Measurements from ENCODE around the gene DQX1.
A peak's percentile ranks its signal among the peaks of the same experiment; 100 is the strongest.

Gene DQX1

GRCh38 chr2:74510272-74510671 is 15.8 kb downstream of the DQX1 start:
- no peak for DNase-seq (ENCODE audit: low spot score)

- DNase-seq (ENCODE audit: low spot score): peak; percentile 11
Measured at GRCh38 chr2:74507926-74508520, 18.0 kb downstream of the DQX1 start.

GRCh38 chr2:74507145-74507925 is 18.7 kb downstream of the DQX1 start, which contains the start of gene PCGF1:
Gene PCGF1, minus strand, starts transcription at chr2:74507695. Its CDS starts 27 bp downstream, at chr2:74507668.
- peak; percentile 99 for DNase-seq (ENCODE audit: low spot score)

GRCh38 chr2:74505448-74506246 is 20.4 kb downstream of the DQX1 start:
- no peak for DNase-seq (ENCODE audit: low spot score)

GRCh38 chr2:74504591-74504990 is 21.4 kb downstream of the DQX1 start:
- no peak for DNase-seq (ENCODE audit: low spot score)

GRCh38 chr2:74503506-74504475 is 22.2 kb downstream of the DQX1 start:
- DNase-seq (ENCODE audit: low spot score): no peak

GRCh38 chr2:74502720-74503505 is 23.1 kb downstream of the DQX1 start:
- no peak for DNase-seq (ENCODE audit: low spot score)

- DNase-seq (ENCODE audit: low spot score): no peak
Measured at GRCh38 chr2:74502147-74502719, 23.8 kb downstream of the DQX1 start.

- no peak for DNase-seq (ENCODE audit: low spot score)
Measured at GRCh38 chr2:74501335-74502071, 24.5 kb downstream of the DQX1 start.

- DNase-seq (ENCODE audit: low spot score): no peak
Measured at GRCh38 chr2:74500578-74500946, 25.5 kb downstream of the DQX1 start.

- DNase-seq (ENCODE audit: low spot score): no peak
Measured at GRCh38 chr2:74499940-74500577, 26.0 kb downstream of the DQX1 start.

GRCh38 chr2:74499267-74499939 is 26.6 kb downstream of the DQX1 start, which contains the start of gene LBX2:
Gene LBX2, minus strand, starts transcription at chr2:74499603. Its CDS starts 66 bp downstream, at chr2:74499537.
- no peak for DNase-seq (ENCODE audit: low spot score)

- DNase-seq (ENCODE audit: low spot score): no peak
Measured at GRCh38 chr2:74498500-74499266, 27.3 kb downstream of the DQX1 start.

GRCh38 chr2:74497777-74498499 is 28.1 kb downstream of the DQX1 start:
- DNase-seq (ENCODE audit: low spot score): no peak

GRCh38 chr2:74496997-74497776 is 28.8 kb downstream of the DQX1 start:
- no peak for DNase-seq (ENCODE audit: low spot score)

GRCh38 chr2:74495440-74495839 is 30.6 kb downstream of the DQX1 start:
- no peak for DNase-seq (ENCODE audit: low spot score)
